Ascending aorta (tissue), 2 donors: Measurements from ENCODE around the gene WFDC1. TPM values are rescaled to one million over a fixed set of nuclear protein-coding genes. Genes with fewer than 3 reads are reported as not detected.

Experiments
- DNase-seq, 2 donors: peaks; one replicate each; pipeline ENCODE4 v3.0.0-alpha.2; 2019; ENCODE audit warnings: low spot score in 2 of 2
- H3K27ac ChIP-seq, 2 donors: fragments of 200-600 bp; sonication (generic); one replicate each; pipeline ENCODE4 v1.5.1; 2016 to 2017; ENCODE audit warnings: mild to moderate bottlenecking in 1 of 2
- H3K27me3 ChIP-seq: fragments of 200-600 bp; sonication (generic); one replicate; pipeline ENCODE4 v1.5.1; 2017
- H3K36me3 ChIP-seq, 2 donors: fragments of 200-600 bp; sonication (generic); one replicate each; pipeline ENCODE4 v1.5.1; 2016
- H3K4me1 ChIP-seq, 2 donors: fragments of 200-600 bp; sonication (generic); one replicate each; pipeline ENCODE4 v1.5.1; 2016 to 2017; ENCODE audit warnings: mild to moderate bottlenecking in 1 of 2
- H3K4me3 ChIP-seq, 2 donors: fragments of 200-600 bp; sonication (generic); one replicate each; pipeline ENCODE4 v1.5.1; 2016 to 2017; ENCODE audit warnings: mild to moderate bottlenecking in 1 of 2
- H3K9me3 ChIP-seq, 2 donors: fragments of 200-600 bp; sonication (generic); one replicate each; pipeline ENCODE4 v1.5.1; 2016
- CTCF ChIP-seq, 3 experiments: fragments of 200-600 bp in 2 of 3; fragments of 450-650 bp in 1 of 3; sonication (generic) in 2 of 3; IDR thresholded peaks; one replicate each; pipeline ENCODE4 v1.5.1; 2016 to 2019; ENCODE audit warnings: antibody characterized with exemption in 3 of 3, mild to moderate bottlenecking in 1 of 3, moderate library complexity in 1 of 3
- intact Hi-C: fragments of 100-400 bp; cut with DNase I; formaldehyde crosslinking; loops from one replicate; pipeline ENCODE4 v1.15.1; 2023
- total RNA-seq: library from RNA; depleted of rRNA; stranded (reverse); fragments of >200 nt; gene quantifications from one replicate; pipeline ENCODE4 v1.1.0, GENCODE V29; 2016

The WFDC1 gene
- total RNA-seq, 1 donor from 2014 or later: 126 TPM

GRCh38 chr16:84314373-84314772 lies 19.7 kb downstream of the WFDC1 start:
- intact Hi-C loops: no loop called here
- no peak overlapping the region for H3K27ac ChIP-seq
- DNase-seq: no peak

GRCh38 chr16:84314814-84315213 lies 20.1 kb downstream of the WFDC1 start:
- intact Hi-C loops: no loop called here
- no peaks in the 10 kb centered on the region for H3K27me3 ChIP-seq
- no peaks in the 10 kb centered on the region for H3K36me3 ChIP-seq
- H3K4me1 ChIP-seq: no peaks in the 10 kb centered on the region
- peaks cover 0 to 5% of the 10 kb centered on the region in 2 donors for H3K9me3 ChIP-seq
- no peak for TF ChIP-seq CTCF (IDR thresholded peaks at IDR 0.05)
- no peak overlapping the region for H3K4me3 ChIP-seq
- H3K27ac ChIP-seq: no peak overlapping the region
- DNase-seq: no peak

More at GRCh38 chr16:84314373-84314772, 19.7 kb downstream of the WFDC1 start:
- no peak for TF ChIP-seq CTCF (IDR thresholded peaks at IDR 0.05)
- Histone ChIP-seq H3K4me1 (no peaks in the 10 kb centered on the region), H3K36me3 (no peaks in the 10 kb centered on the region), H3K9me3 (peaks cover 0 to 5% of the 10 kb centered on the region in 2 donors), H3K4me3 (no peak overlapping the region), H3K27me3 (no peaks in the 10 kb centered on the region)

- Histone ChIP-seq H3K27me3 (no peaks in the 10 kb centered on the region), H3K36me3 (no peaks in the 10 kb centered on the region), H3K27ac (no peak overlapping the region), H3K4me1 (no peaks in the 10 kb centered on the region), H3K4me3 (no peak overlapping the region), H3K9me3 (peaks cover 0 to 5% of the 10 kb centered on the region in 2 donors)
- DNase-seq: no peak
- intact Hi-C loops: no loop called here
- TF ChIP-seq CTCF (IDR thresholded peaks at IDR 0.05): no peak
Measured at GRCh38 chr16:84315422-84315821, 20.7 kb downstream of the WFDC1 start.

GRCh38 chr16:84318091-84318975 lies 23.7 kb downstream of the WFDC1 start:
- no peaks in the 10 kb centered on the region for H3K27me3 ChIP-seq

GRCh38 chr16:84319146-84319760 lies 24.6 kb downstream of the WFDC1 start:
- H3K4me3 ChIP-seq: no peak overlapping the region
- no peaks in the 10 kb centered on the region for H3K27me3 ChIP-seq
- DNase-seq: no peak
- no peak for TF ChIP-seq CTCF (IDR thresholded peaks at IDR 0.05)
- H3K4me1 ChIP-seq: no peaks in the 10 kb centered on the region
- no peaks in the 10 kb centered on the region for H3K36me3 ChIP-seq
- intact Hi-C loops: no loop called here
- H3K9me3 ChIP-seq: peaks cover 0 to 5% of the 10 kb centered on the region in 2 donors
- no peak overlapping the region for H3K27ac ChIP-seq

More at GRCh38 chr16:84318091-84318975, 23.7 kb downstream of the WFDC1 start:
- Histone ChIP-seq H3K4me1 (no peaks in the 10 kb centered on the region), H3K36me3 (no peaks in the 10 kb centered on the region), H3K4me3 (no peak overlapping the region), H3K9me3 (peaks cover 0 to 5% of the 10 kb centered on the region in 2 donors), H3K27ac (no peak overlapping the region)
- TF ChIP-seq CTCF (IDR thresholded peaks at IDR 0.05): no peak
- no peak for DNase-seq
- intact Hi-C loops: no loop called here
